ACHN (cell line): Measurements from ENCODE around the gene HTR5A.
A peak's percentile ranks its signal among the peaks of the same experiment; 100 is the strongest.
"Not testable (repeated sequence)": the region's sequence is repeated elsewhere in the genome, so short reads cannot be mapped to it uniquely, and the experiment has no call there.

ENCODE experiments used
- DNase-seq: peaks from one replicate; pipeline ENCODE4 v3.0.0-alpha.2; 2015
- in situ Hi-C: cut with HindIII; loops from 2 replicates; pipeline ENCODE4 v1.10.0; 2017; ENCODE audit warnings: low sequenced_read_pairs, low pct_ligation_motif_present, low pct_unique_long_range_greater_than_20kb

Gene HTR5A

DNA sequence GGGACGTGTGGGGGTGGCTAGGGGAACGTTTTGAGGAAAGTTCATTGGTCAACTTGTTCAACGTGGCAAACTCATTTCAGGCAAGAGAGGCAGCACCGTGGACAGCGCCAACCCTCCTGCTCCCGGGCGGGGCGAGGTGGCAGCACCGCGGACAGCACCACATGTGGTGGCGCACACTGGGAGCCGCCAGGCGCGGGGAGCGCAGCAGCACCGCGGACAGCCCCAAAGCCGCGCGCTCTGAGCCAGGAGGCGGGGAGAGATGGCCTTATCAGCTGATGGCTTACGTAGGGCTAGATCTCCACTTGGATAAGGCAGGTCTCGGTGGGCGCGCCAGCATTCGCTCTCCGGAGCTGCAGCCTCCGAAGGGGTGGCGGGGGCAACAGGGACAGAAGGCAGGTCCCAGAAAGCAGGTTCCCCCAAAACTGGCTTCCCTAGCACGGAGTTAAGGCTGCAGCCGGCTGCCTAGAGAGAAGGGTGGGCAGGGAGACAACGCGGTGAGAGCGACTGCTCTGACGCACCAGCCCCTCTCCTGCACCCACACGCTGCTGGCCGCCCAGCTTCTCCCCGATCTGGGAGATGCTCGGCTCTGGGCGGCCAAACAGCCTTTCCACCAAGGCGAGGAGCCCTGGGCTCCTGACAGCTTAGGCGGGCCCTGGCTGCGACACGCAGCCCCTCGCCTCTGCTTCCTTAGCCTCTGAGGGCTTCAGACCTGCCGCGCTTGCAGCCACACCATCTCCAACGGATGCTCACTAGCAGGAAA is at the start of gene HTR5A:
Gene HTR5A (plus strand): TSS at position 333 of the 760 bp plus-strand sequence. CDS start 576 bp downstream, outside the sequence.
- in situ Hi-C loops: no loop called here
- peak; percentile 95 for DNase-seq

DNA sequence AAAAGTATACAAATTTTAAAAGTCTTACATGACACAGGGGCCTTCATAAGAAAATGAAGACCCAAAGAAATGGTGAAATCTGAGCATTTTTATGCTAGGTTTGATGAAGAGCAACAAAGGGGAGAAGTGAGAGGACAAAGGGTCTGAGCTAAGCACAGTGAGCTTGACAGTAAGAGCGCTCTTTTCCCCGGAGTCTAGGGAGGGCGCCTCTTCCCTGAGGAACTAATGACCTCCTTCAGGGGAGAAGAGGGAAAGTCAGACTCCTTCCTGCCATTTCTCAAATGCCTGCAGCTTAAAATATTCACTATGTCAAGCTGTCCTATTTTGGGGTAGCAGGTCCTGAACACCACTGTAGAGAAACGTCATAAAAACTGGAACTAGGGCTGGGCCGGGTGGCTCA is 49.1 kb upstream of the HTR5A start:
- in situ Hi-C loops: no loop called here

DNA sequence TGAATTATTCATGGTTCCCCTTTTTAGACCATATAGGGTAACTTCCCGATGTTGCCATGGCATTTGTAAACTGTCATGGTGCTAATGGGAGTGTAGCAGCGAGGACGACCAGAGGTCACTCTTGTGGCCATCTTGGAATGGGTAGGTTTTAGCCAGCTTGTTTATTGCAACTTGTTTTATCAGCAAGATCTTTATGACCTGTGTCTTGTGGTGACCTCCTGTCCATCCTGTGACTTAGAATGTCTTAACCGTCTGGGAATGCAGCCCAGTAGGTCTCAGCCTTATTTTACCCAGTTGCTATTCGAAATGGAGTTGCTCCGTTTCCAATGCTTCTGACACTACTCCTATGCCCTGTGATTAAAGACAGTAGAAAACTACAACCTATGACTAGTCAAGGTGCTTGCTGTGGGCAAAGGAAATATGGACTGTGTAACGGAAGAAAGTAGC is 48.4 kb upstream of the HTR5A start:
- in situ Hi-C loops: no loop called here
- no peak for DNase-seq

More for the DNA sequence above, 49.1 kb upstream of the HTR5A start:
- no peak for DNase-seq

DNA sequence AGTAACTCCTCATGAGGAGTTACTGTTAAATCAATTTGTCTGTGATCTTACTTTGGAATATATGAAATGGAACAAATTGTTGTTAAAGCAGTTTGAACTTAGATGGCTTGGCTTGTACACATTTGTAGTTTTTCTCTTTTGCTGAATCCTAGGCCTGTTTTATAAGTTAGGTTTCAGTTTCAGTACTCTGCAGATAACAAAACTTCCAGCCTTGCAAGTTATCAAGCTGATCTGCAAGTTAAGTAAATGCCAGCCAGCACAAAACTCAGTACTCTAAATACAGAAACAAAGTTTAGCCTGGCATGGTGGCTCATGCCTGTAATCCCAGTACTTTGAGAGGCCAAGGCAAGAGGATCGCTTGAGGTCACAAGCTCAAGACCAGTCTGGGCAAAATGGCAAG is 42.2 kb upstream of the HTR5A start:
- no peak for DNase-seq
- in situ Hi-C loops: no loop called here

DNA sequence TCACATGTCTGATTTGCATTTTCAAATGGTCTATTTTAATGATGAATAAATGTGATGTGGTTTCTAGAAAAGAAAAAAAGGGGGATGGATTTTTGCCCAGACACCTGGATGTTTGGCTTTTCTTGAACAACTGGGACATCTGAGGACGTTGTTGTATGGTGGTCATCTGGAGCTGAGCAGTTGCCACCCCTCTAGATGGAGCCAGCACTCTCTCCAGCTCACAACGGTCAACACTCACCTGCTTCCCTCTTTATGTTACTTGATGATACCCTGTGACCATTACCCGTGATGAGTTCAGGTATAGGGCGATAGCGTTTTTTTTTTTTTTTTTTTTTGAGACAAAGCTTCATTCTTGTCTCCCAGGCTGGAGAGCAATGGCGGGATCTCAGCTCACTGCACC is 37.1 kb upstream of the HTR5A start:
- peak; percentile 24 for DNase-seq

DNA sequence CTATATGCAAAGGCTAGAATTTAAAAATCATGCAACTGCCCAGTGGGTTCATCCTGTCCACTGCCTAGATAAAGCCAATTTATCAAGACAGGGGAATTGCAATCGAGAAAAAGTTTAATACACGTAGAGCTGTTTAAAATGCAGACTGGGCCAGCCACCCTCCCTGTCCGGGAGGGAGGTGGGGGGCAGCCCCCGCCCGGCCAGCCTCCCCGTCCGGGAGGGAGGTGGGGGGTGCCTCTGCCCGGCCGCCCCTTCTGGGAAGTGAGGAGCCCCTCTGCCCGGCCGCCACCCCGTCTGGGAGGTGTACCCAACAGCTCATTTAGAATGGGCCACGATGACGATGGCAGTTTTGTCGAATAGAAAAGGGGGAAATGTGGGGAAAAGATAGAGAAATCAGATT is 35.6 kb upstream of the HTR5A start:
- in situ Hi-C loops, DNase-seq: not testable (repeated sequence)

More for the DNA sequence above, 37.1 kb upstream of the HTR5A start:
- in situ Hi-C loops: no loop called here

DNA sequence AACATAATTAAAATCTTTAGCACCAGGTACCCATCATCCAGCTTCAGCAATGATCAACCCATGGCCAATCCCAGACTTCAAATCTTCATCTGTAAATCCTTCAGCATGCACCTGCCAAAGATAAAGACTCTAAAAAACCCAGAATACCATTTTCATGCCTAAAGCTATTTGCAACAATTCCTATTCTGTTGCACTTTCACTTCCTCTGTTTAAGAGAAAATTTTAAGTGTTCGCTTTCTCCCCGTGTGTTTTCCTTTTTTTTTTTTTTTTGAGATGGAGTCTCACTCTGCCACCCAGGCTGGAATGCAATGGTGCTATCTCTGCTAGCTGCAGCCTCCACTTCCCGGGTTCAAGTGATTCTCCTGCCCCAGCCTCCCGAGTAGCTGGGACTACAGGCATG is 31.8 kb upstream of the HTR5A start:
- no peak for DNase-seq
- in situ Hi-C loops: no loop called here

DNA sequence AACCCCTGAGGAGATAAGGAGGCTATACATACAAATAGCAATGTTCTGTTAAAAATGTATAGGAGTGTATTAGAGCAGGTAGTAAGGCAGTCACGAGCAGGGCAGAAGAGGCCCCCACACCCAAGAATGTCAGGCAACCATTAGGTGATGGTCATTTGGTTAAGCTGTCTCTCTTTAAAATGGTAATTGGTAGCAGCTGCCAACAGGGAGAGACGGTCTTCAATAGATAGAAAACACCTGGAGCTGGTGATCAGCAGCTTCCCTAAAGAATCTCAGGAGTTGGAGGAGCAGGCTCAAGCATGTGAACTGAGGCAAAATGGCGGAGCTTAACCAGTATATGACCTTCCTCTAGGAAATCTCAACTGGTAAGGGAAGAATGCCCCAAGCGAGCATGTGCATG is 26.4 kb upstream of the HTR5A start:
- in situ Hi-C loops: no loop called here
- DNase-seq: no peak

DNA sequence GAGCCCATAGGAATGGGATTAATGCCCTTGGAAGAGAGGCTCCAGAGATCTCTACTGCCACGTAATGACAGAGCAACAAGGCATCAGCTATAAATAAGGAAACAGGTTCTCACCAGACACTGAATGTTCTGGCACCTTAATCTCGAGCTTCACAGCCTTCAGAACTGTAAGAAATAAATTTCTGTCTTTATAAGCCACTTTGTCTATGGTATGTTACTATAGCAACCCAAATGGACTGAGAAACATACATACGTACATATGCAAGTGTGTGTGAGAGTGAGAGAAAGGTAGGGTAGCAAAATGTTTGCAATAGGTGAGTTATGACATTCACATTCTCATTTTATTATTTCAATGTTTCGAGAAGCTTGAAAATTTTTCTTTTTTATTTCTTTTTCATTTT is 22.1 kb upstream of the HTR5A start:
- in situ Hi-C loops: no loop called here
- no peak for DNase-seq

DNA sequence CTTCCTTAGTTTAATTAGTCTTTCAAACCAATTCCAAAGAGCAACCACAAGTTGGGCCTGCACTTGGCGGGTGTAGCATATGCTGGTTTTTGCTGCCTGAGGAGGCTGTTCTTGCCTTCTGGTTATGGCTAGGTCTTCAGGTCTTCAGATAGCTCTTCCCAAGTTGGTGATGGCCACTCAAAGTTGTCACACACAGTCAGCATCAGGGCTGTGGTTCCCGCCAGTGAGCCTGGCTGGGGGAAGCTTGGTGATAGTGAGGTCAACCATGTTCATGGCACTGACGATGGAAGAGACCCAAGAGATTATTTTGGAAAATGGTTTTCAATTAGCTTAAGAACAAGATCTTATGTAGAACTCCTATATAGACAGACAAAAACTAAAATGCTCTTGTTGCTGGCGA is 18.8 kb upstream of the HTR5A start:
- in situ Hi-C loops: no loop called here

DNA sequence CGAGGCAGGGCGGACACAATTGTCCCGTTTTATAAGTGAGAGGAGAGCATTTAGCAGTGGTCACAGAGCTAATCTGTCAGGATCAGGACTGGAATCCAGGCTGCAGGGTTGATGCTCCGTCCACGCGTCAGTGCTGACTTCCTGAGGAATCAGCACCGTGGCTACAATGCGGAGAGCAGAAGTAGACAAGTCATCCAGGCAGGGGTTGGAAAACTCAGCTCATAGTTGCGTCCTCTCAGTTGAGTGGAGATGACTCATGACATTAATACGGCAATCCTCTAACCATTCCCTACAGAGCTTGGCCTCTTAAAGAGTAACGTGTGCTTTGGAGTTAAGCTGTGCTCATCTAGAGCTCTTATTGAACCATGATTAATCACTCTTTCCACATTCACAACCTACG is 17.1 kb upstream of the HTR5A start:
- DNase-seq: peak; percentile 99
- in situ Hi-C loops: no loop called here

More for the DNA sequence above, 18.8 kb upstream of the HTR5A start:
- no peak for DNase-seq

DNA sequence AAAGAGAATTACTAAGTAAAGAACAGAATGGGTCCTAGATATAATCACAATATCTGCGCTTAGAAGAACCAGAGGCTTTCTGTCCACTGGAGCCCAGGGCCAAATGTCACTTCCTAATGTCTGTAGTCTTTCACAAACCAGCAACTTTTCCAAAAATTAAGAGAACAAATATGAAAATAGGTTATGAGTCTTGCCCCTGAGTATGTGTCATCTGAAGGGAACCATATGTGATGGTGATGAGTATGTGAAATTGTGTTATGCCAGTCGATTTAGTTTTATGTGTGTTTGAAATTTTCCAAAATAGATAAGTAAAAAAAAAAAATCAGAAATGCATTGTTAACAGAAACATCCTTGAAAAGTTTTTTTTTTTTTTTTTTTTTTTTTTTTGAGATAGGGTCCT is 15.4 kb upstream of the HTR5A start:
- no peak for DNase-seq
- in situ Hi-C loops: no loop called here

DNA sequence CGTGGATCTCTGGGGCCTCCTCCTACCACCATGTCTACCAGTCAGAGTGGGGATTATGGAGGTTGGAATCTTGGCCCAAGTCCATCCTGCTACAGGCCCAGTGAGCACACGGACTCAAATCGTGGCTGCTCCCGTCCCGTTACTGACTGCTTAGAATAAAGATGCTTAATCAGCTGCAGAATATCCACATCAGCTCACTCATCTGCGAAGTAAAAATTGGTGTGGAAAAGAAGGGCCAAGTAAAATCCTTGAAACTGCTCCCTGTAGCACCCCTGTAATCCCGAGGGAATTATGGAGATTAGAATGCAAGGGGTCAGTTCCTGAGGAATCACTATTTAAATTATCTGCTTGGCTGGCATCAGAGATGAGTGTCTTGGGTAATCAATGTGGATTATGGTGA is 13.0 kb upstream of the HTR5A start:
- DNase-seq: no peak

DNA sequence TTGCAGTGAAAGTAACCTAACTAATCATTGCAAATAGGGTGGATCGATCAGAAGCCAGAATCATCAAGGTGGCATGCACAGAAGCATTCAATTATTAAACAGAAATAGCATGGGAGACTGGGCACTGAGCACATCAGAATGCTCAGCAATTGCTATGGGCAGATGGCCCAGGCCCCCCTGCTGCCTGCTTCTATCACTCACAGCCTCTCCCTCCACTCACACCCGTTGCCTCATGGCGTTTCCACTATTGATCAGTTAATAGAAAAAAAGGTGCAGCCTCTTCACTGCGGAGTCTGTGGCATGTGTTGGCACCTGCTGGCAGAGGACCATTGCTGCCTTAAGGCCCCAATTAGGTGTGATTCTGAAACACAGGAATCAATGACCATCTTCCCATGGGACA is 11.2 kb upstream of the HTR5A start:
- in situ Hi-C loops: no loop called here

More for the DNA sequence above, 13.0 kb upstream of the HTR5A start:
- in situ Hi-C loops: no loop called here

DNA sequence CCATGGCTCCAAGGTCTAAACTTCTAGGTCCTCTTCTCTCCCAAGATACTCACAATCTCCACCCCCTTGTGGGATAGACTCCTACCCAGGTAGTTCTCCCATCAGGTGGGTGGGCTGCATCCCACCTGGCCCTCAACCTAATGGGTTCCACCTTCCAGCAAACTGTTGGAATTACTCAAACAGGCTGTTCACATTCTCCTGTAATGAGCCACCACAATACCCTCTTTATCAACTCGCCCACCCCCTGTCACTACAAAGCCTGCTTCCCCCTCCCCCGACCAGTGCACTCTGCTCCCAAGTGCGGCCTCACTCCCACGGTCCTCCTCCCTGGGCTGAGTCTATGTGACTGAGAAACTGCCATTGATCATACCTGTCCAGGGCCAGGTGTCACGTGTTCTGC is 10.4 kb upstream of the HTR5A start:
- no peak for DNase-seq
- in situ Hi-C loops: no loop called here

More for the DNA sequence above, 11.2 kb upstream of the HTR5A start:
- DNase-seq: no peak

DNA sequence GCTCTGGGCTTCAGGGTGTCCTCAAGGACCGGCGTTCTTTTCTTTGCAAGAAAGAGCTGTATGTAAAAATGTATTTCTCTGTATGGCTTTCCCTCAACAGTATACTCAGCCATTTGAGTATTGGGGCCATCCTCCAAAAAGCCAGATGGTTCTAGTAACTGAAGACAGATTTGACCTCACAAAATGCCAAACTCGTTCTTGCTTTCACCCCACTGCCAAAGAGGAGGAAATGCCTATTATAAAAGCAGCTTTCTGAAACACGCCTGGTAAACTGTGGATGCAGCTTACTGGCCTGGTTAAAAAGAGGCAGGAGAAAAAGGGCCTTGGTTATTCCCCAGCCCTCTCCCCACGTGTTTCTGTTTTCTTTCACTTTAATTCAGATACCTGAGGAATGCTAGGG is 7.7 kb upstream of the HTR5A start:
- no peak for DNase-seq
- in situ Hi-C loops: no loop called here

DNA sequence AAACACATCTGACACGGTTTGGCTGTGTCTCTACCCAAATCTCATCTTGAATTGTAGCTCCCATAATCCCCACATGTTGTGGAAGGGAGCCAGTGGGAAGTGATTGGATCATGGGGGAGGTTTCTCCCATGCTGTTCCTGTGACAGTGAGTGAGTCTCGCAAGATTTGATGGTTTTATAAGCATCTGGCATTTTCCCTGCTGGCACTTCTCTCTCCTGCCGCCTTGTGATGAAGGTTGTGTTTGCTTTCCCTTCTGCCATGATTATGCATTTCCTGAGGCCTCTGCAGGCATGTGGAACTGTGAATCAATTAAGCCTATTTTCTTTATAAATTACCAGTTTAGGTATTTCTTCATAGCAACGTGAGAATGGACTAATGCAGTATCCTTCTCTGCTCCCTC is 5.9 kb upstream of the HTR5A start:
- DNase-seq: no peak
- in situ Hi-C loops: no loop called here

DNA sequence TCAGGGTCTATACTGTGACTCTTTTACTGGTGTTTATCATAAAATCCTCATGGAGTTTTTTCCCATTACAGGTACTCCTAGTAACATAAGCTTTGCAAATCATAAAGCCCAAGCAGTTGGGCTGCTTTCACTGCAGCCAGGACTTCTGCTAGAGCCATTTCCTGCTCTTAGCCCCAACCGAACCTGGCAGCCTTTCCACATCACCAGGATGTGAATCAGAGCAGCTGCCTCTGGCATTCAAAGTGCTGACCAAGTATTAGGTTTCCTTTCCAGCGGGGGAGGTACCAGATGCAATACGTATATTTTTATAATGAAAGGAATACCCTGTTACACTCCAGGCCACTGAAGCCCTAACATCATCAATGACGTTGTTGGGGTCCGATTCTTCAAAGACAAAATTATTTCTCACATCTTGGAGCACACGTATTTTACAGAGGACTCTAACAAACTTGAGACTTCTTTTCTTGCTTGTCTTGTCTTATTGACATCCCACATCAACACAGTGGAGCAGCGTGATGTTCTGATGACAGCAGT is 3.6 kb upstream of the HTR5A start:
- in situ Hi-C loops: no loop called here
- DNase-seq: peak; percentile 88

DNA sequence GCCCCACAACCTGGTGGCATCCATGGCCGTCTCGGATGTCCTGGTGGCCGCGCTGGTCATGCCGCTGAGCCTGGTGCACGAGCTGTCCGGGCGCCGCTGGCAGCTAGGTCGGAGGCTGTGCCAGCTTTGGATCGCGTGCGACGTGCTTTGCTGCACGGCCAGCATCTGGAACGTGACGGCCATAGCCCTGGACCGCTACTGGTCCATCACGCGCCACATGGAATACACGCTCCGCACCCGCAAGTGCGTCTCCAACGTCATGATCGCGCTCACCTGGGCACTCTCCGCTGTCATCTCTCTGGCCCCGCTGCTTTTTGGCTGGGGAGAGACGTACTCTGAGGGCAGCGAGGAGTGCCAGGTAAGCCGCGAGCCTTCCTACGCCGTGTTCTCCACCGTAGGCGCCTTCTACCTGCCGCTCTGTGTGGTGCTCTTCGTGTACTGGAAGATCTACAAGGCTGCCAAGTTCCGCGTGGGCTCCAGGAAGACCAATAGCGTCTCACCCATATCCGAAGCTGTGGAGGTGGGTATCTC is 1.1 kb downstream of the HTR5A start:
- no peak for DNase-seq
- in situ Hi-C loops: no loop called here
